Neural progenitor cell (in vitro differentiated cells): ENCODE data around the gene CTTN. TPM values are rescaled to one million over a fixed set of nuclear protein-coding genes. Genes with fewer than 3 reads are reported as not detected.
A peak's percentile ranks its signal among the peaks of the same experiment; 100 is the strongest.

ENCODE experiments used
- DNase-seq: peaks from one replicate; pipeline ENCODE4 v3.0.0-alpha.2; 2016; ENCODE audit warnings: low spot score
- H2AFZ ChIP-seq: fragments of 200-600 bp; sonication (generic); replicated peaks from 2 replicates; pipeline ENCODE4 v1.6.1; 2016; ENCODE audit warnings: antibody characterized with exemption
- H3F3A ChIP-seq: fragments of 200-600 bp; sonication (generic); 2 replicates; pipeline ENCODE4 v1.6.1; 2016; ENCODE audit warnings: antibody characterized with exemption, low read depth
- H3K27ac ChIP-seq: fragments of 200-600 bp; sonication (generic); 2 replicates; pipeline ENCODE4 v1.5.1; 2016; ENCODE audit warnings: mild to moderate bottlenecking
- H3K27me3 ChIP-seq: fragments of 200-600 bp; sonication (generic); 2 replicates; pipeline ENCODE4 v1.6.1; 2016; ENCODE audit warnings: mild to moderate bottlenecking, moderate library complexity
- H3K36me3 ChIP-seq: fragments of 200-600 bp; sonication (generic); 2 replicates; pipeline ENCODE4 v1.5.1; 2016
- H3K4me1 ChIP-seq: fragments of 200-600 bp; sonication (generic); 2 replicates; pipeline ENCODE4 v1.6.1; 2016; ENCODE audit warnings: mixed run types
- H3K4me2 ChIP-seq: fragments of 200-600 bp; sonication (generic); 2 replicates; pipeline ENCODE4 v1.6.1; 2016
- H3K4me3 ChIP-seq: fragments of 200-600 bp; sonication (generic); 2 replicates; pipeline ENCODE4 v1.5.1; 2016
- H3K79me2 ChIP-seq: fragments of 200-600 bp; sonication (generic); 2 replicates; pipeline ENCODE4 v1.6.1; 2016; ENCODE audit warnings: low read depth
- H3K9ac ChIP-seq: fragments of 200-600 bp; sonication (generic); 2 replicates; pipeline ENCODE4 v1.6.1; 2016
- H3K9me3 ChIP-seq: fragments of 200-600 bp; sonication (generic); 2 replicates; pipeline ENCODE4 v1.5.1; 2016; ENCODE audit warnings: low read depth
- H4K20me1 ChIP-seq: fragments of 200-600 bp; sonication (generic); 2 replicates; pipeline ENCODE4 v1.6.1; 2016; ENCODE audit warnings: low read depth
- H3K27ac Mint-ChIP-seq: 3 replicates; pipeline ENCODE4 v1.8.0; 2021; ENCODE audit warnings: mixed read lengths
- H3K27me3 Mint-ChIP-seq: 2 replicates; pipeline ENCODE4 v1.8.0; 2022; ENCODE audit warnings: low read depth, mild to moderate bottlenecking, inconsistent platforms, moderate library complexity, mixed read lengths; ENCODE audit not compliant: insufficient read depth
- H3K36me3 Mint-ChIP-seq: 3 replicates; pipeline ENCODE4 v1.8.0; 2021; ENCODE audit warnings: mixed read lengths
- H3K4me1 Mint-ChIP-seq: 3 replicates; pipeline ENCODE4 v1.8.0; 2021; ENCODE audit warnings: mixed read lengths
- H3K4me3 Mint-ChIP-seq: 3 replicates; pipeline ENCODE4 v1.8.0; 2021; ENCODE audit warnings: mild to moderate bottlenecking, moderate library complexity, mixed read lengths
- H3K9me3 Mint-ChIP-seq: 3 replicates; pipeline ENCODE4 v1.8.0; 2020; ENCODE audit warnings: mixed read lengths
- EZH2 ChIP-seq: fragments of 200-600 bp; sonication (generic); IDR thresholded peaks from 2 replicates; pipeline ENCODE4 v1.6.1; 2017; ENCODE audit warnings: antibody characterized with exemption, mild to moderate bottlenecking, moderate library complexity
- EZH2phosphoT487 ChIP-seq: fragments of 200-600 bp; sonication (generic); IDR thresholded peaks from 2 replicates; pipeline ENCODE4 v1.6.1; 2017; ENCODE audit warnings: antibody characterized with exemption
- total RNA-seq: library from RNA; depleted of rRNA; stranded (reverse); fragments of >200 nt; gene quantifications from 2 replicates; pipeline ENCODE4 v1.2.3, GENCODE V29; 2015; ENCODE audit warnings: low replicate concordance
- TF ChIP-seq, protein P1 (sequence below): fragments of 200-600 bp; sonication (generic); IDR thresholded peaks from 2 replicates; pipeline ENCODE4 v1.5.1; 2017; ENCODE audit warnings: antibody characterized with exemption, mild to moderate bottlenecking

CTTN gene
- total RNA-seq, 1 donor from 2014 or later = 200 TPM

DNA sequence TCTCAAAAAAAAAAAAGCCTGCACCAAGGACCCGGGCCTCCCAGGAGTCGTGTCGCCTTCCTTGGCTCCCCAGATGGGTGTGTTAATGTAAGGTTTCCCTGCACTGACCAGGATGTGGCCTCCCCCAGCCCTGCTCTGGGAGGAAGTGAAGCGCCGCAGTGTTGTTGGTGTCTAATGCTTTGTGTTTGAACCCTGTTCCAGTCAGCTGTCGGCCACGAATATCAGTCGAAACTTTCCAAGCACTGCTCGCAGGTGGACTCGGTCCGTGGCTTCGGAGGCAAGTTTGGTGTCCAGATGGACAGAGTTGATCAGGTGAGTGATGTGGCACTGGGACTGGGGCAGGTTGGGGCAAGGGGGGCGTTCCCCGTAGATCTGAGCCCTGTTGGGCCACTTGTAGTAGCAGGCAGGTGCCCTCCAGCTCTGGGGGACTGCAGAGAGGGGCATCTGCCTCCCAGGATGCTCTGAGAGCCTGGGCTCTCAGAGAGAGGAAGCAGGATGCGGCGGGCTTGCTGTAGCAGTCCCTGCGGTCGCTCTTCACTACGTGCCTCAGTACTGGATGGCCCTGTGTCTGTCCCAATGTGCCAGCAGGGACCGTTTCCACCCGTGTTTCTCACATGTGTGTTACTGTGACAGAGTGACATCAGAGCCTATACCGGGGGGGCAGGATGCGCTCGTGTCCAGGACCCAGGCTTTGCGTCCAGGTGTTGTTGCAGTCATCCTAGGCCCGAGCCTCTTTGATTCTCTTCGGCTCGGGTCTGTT, 16.2 kb downstream of the CTTN start:
- no peak for TF ChIP-seq EZH2phosphoT487
- no peak for TF ChIP-seq EZH2
- TF ChIP-seq, protein P1, sequence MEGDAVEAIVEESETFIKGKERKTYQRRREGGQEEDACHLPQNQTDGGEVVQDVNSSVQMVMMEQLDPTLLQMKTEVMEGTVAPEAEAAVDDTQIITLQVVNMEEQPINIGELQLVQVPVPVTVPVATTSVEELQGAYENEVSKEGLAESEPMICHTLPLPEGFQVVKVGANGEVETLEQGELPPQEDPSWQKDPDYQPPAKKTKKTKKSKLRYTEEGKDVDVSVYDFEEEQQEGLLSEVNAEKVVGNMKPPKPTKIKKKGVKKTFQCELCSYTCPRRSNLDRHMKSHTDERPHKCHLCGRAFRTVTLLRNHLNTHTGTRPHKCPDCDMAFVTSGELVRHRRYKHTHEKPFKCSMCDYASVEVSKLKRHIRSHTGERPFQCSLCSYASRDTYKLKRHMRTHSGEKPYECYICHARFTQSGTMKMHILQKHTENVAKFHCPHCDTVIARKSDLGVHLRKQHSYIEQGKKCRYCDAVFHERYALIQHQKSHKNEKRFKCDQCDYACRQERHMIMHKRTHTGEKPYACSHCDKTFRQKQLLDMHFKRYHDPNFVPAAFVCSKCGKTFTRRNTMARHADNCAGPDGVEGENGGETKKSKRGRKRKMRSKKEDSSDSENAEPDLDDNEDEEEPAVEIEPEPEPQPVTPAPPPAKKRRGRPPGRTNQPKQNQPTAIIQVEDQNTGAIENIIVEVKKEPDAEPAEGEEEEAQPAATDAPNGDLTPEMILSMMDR = no peak
- no peaks in the 10 kb centered on the region for H3K4me1 ChIP-seq
- H3K4me3 ChIP-seq = no peak overlapping the region
- H3K79me2 ChIP-seq = no peaks in the 10 kb centered on the region
- H3K27ac ChIP-seq = no peak overlapping the region
- H3F3A ChIP-seq = no peaks in the 10 kb centered on the region
- H2AFZ ChIP-seq = no peak overlapping the region
- no peaks in the 10 kb centered on the region for H3K9me3 Mint-ChIP-seq
- H3K4me2 ChIP-seq = no peak overlapping the region
- no peaks in the 10 kb centered on the region for H4K20me1 ChIP-seq
- H3K9me3 ChIP-seq = no peaks in the 10 kb centered on the region
- no peaks in the 10 kb centered on the region for H3K27me3 ChIP-seq
- no peak overlapping the region for H3K9ac ChIP-seq
- no peaks in the 10 kb centered on the region for H3K36me3 ChIP-seq
- no peak overlapping the region for H3K4me3 Mint-ChIP-seq
- H3K36me3 Mint-ChIP-seq = peaks cover 34% of the 10 kb centered on the region
- H3K27ac Mint-ChIP-seq = no peak overlapping the region
- peaks cover 4% of the 10 kb centered on the region for H3K4me1 Mint-ChIP-seq
- DNase-seq = no peak
- H3K27me3 Mint-ChIP-seq = no peaks in the 10 kb centered on the region

DNA sequence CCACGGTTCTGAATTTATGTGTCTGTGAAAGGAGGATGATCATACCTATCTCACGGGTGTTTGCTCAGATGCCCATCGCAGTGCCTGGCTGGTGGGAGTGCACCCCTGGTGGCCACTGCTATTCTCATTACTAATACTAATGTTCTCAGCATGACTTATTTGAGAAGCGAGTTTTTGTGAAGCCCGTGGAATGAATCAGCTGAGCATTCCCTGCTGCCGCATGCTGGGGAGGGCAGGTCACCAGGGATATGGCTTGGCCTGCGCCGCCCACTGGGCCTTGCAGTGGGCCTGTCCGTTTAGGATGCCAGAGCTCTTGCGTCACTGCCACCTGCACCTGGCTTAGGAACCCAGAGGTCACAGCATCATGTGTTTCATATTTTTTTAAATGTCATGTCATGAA, 16.9 kb downstream of the CTTN start:
- H2AFZ ChIP-seq = no peak overlapping the region
- H3K27ac ChIP-seq = no peak overlapping the region
- Mint-ChIP-seq H3K27me3 (peaks cover 2% of the 10 kb centered on the region), H3K4me1 (peaks cover 4% of the 10 kb centered on the region), H3K36me3 (peaks cover 34% of the 10 kb centered on the region), H3K4me3 (no peak overlapping the region), H3K9me3 (no peaks in the 10 kb centered on the region), H3K27ac (no peak overlapping the region)
- H3K79me2 ChIP-seq = no peaks in the 10 kb centered on the region
- no peaks in the 10 kb centered on the region for H4K20me1 ChIP-seq
- H3K4me1 ChIP-seq = no peaks in the 10 kb centered on the region
- no peaks in the 10 kb centered on the region for H3K9me3 ChIP-seq
- DNase-seq = no peak
- no peaks in the 10 kb centered on the region for H3K27me3 ChIP-seq
- TF ChIP-seq, protein P1 = peak; percentile 19
- no peak for TF ChIP-seq EZH2phosphoT487
- H3K4me3 ChIP-seq = no peak overlapping the region
- H3F3A ChIP-seq = no peaks in the 10 kb centered on the region
- H3K36me3 ChIP-seq = no peaks in the 10 kb centered on the region
- no peak overlapping the region for H3K9ac ChIP-seq
- H3K4me2 ChIP-seq = no peak overlapping the region

DNA sequence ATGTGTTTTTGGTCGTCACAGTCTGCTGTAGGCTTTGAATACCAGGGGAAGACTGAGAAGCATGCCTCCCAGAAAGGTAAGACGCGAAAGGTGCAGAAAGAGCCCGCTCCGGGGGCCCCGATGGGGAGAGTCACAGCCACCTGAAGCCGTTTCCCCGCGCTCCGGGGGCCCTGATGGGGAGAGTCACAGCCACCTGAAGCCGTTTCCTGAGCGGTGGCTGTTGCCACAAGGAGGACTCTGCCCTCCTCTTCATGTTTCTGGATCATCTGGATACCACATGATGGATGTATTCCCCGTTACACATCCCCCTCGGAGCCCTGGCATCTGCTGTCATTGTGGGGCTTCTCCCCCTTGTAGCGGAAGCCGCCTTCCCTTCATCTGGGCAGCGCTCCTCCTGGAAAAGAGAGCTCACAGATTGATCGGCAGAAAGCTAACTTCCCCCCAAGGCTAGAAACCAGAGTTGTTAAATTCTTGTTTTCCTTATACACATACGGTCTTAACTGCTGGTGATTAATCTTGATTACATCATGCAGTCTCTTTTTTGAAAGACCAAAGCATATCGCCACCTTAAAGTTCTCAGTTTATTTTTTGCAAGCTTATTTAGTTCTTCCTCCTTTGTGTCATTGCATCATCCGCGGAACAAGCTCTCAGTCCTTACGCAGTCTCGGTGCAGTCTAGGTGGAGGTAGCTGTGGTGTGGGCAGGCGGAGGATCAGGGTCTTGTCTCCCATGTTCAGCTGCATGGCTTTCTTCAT, 17.5 kb downstream of the CTTN start:
- Histone ChIP-seq H3K36me3 (no peaks in the 10 kb centered on the region), H3K9me3 (no peaks in the 10 kb centered on the region), H3K79me2 (no peaks in the 10 kb centered on the region), H3K4me1 (no peaks in the 10 kb centered on the region), H2AFZ (no peak overlapping the region), H3K9ac (no peak overlapping the region), H3K27ac (no peak overlapping the region), H3K27me3 (no peaks in the 10 kb centered on the region), H3K4me2 (no peak overlapping the region), H3F3A (no peaks in the 10 kb centered on the region), H3K4me3 (no peak overlapping the region), H4K20me1 (no peaks in the 10 kb centered on the region)
- H3K27me3 Mint-ChIP-seq = peaks cover 2% of the 10 kb centered on the region
- no peak for DNase-seq
- H3K27ac Mint-ChIP-seq = no peak overlapping the region
- H3K36me3 Mint-ChIP-seq = peaks cover 33% of the 10 kb centered on the region
- peaks cover 4% of the 10 kb centered on the region for H3K4me1 Mint-ChIP-seq
- no peak overlapping the region for H3K4me3 Mint-ChIP-seq
- no peaks in the 10 kb centered on the region for H3K9me3 Mint-ChIP-seq
- TF ChIP-seq EZH2 (no peak), EZH2phosphoT487 (no peak)
- TF ChIP-seq, protein P1 = no peak
